Prostate gland (tissue), 2 donors: ENCODE data around the gene CSH1. TPM values are rescaled to one million over a fixed set of nuclear protein-coding genes. Genes with fewer than 3 reads are reported as not detected.
"Not testable (repeated sequence)": the region's sequence is repeated elsewhere in the genome, so short reads cannot be mapped to it uniquely, and the experiment has no call there.

ENCODE experiments used
- DNase-seq: peaks from one replicate; pipeline ENCODE4 v3.0.0-alpha.2; 2019; ENCODE audit warnings: low spot score
- H3K27ac ChIP-seq, 2 donors: fragments of 200-600 bp; sonication (generic); 2 replicates each; pipeline ENCODE4 v1.5.1; 2017 to 2019
- H3K27me3 ChIP-seq: fragments of 200-600 bp; sonication (generic); replicated peaks from 2 replicates; pipeline ENCODE4 v1.5.1; 2019; ENCODE audit not compliant: insufficient read depth
- H3K36me3 ChIP-seq, 2 donors: fragments of 200-600 bp; sonication (generic); 1 replicate in 1 of 2; 2 replicates in 1 of 2; pipeline versions ENCODE4 v1.5.1 to v1.8.1; 2017 to 2019
- H3K4me1 ChIP-seq: fragments of 200-600 bp; sonication (generic); replicated peaks from 2 replicates; pipeline ENCODE4 v1.5.1; 2019
- H3K4me3 ChIP-seq, 2 donors: fragments of 200-600 bp; sonication (generic); 2 replicates each; pipeline ENCODE4 v1.5.1; 2017 to 2019
- H3K9me3 ChIP-seq: fragments of 200-600 bp; sonication (generic); 2 replicates; pipeline ENCODE4 v1.5.1; 2017
- CTCF ChIP-seq, 4 experiments: fragments of 200-600 bp in 2 of 4; fragments of 450-650 bp in 2 of 4; sonication (generic) in 2 of 4; IDR thresholded peaks; 1 replicate in 3 of 4; 2 replicates in 1 of 4; pipeline ENCODE4 v1.5.1; 2016 to 2019; ENCODE audit warnings: antibody characterized with exemption in 4 of 4, mild to moderate bottlenecking in 2 of 4, moderate library complexity in 2 of 4
- WGBS: methylation state at CpG from one replicate; pipeline ENCODE4 v1.1.5; 2018; 5-methylcytosine and 5-hydroxymethylcytosine counted together
- intact Hi-C: fragments of 100-400 bp; cut with DNase I; formaldehyde crosslinking; loops from one replicate; pipeline ENCODE4 v1.14.2; 2022
- total RNA-seq, 2 donors: library from RNA; depleted of rRNA; stranded (reverse); fragments of >200 nt; gene quantifications; one replicate each; pipeline ENCODE4 v1.1.0, GENCODE V29; 2016

CSH1 gene
- total RNA-seq, 2 donors from 2014 or later, result not detected

GRCh38 chr17:63903787-63904201, 7.4 kb upstream of the CSH1 start:
- H3K4me3 ChIP-seq, intact Hi-C loops, H3K27ac ChIP-seq, H3K36me3 ChIP-seq, DNase-seq, H3K9me3 ChIP-seq, H3K27me3 ChIP-seq, H3K4me1 ChIP-seq: not testable (repeated sequence)
- WGBS, result 47% methylated on average over 5 of the region's 5 CpGs
- TF ChIP-seq CTCF (IDR thresholded peaks at IDR 0.05), result peak in 2 of 4 experiments; percentile 11 to 38

GRCh38 chr17:63901971-63902370, 5.6 kb upstream of the CSH1 start:
- H3K27me3 ChIP-seq, H3K4me1 ChIP-seq, H3K4me3 ChIP-seq, H3K27ac ChIP-seq, H3K36me3 ChIP-seq, DNase-seq, H3K9me3 ChIP-seq, intact Hi-C loops: not testable (repeated sequence)
- WGBS, result 91% methylated on average over 2 of the region's 2 CpGs

GRCh38 chr17:63898899-63899798, 2.8 kb upstream of the CSH1 start:
- intact Hi-C loops, H3K27me3 ChIP-seq, H3K4me1 ChIP-seq, DNase-seq, H3K27ac ChIP-seq, H3K4me3 ChIP-seq, H3K36me3 ChIP-seq, H3K9me3 ChIP-seq: not testable (repeated sequence)
- 77% methylated on average over 6 of the region's 6 CpGs for WGBS

GRCh38 chr17:63894821-63895220, 1.6 kb downstream of the CSH1 start:
- 88% methylated on average over 10 of the region's 10 CpGs for WGBS
- H3K27ac ChIP-seq, H3K4me1 ChIP-seq, DNase-seq, H3K36me3 ChIP-seq, H3K27me3 ChIP-seq, H3K9me3 ChIP-seq, H3K4me3 ChIP-seq, intact Hi-C loops: not testable (repeated sequence)

GRCh38 chr17:63894021-63894420, 2.4 kb downstream of the CSH1 start:
- H3K4me3 ChIP-seq, DNase-seq, H3K27me3 ChIP-seq, H3K27ac ChIP-seq, H3K36me3 ChIP-seq, H3K4me1 ChIP-seq, H3K9me3 ChIP-seq, intact Hi-C loops: not testable (repeated sequence)
- WGBS, result 60% methylated on average over 3 of the region's 3 CpGs

- intact Hi-C loops, H3K27me3 ChIP-seq, H3K9me3 ChIP-seq, H3K4me1 ChIP-seq, H3K27ac ChIP-seq, H3K36me3 ChIP-seq, H3K4me3 ChIP-seq, DNase-seq: not testable (repeated sequence)
- 50% methylated on average over 11 of the region's 11 CpGs for WGBS
These were observed 3.9 kb downstream of the CSH1 start for GRCh38 chr17:63892316-63893037.

GRCh38 chr17:63889026-63889848, 7.1 kb downstream of the CSH1 start:
- 36% methylated on average over 13 of the region's 13 CpGs for WGBS
- H3K27me3 ChIP-seq, DNase-seq, H3K9me3 ChIP-seq, H3K4me1 ChIP-seq, H3K4me3 ChIP-seq, intact Hi-C loops, H3K36me3 ChIP-seq, H3K27ac ChIP-seq: not testable (repeated sequence)
- TF ChIP-seq CTCF (IDR thresholded peaks at IDR 0.05), result peak in 2 of 4 experiments; percentile 11 to 41

GRCh38 chr17:63885119-63885518, 11.3 kb downstream of the CSH1 start:
- H3K4me3 ChIP-seq, H3K27me3 ChIP-seq, H3K4me1 ChIP-seq, intact Hi-C loops, H3K36me3 ChIP-seq, H3K9me3 ChIP-seq, DNase-seq, H3K27ac ChIP-seq: not testable (repeated sequence)
- 91% methylated on average over 11 of the region's 11 CpGs for WGBS

- intact Hi-C loops, H3K27ac ChIP-seq, H3K36me3 ChIP-seq, H3K27me3 ChIP-seq, DNase-seq, H3K4me3 ChIP-seq, H3K4me1 ChIP-seq, H3K9me3 ChIP-seq: not testable (repeated sequence)
- 78% methylated on average over 9 of the region's 9 CpGs for WGBS
These were observed 13.7 kb downstream of the CSH1 start for GRCh38 chr17:63882626-63883126.
